DMS114 treated with DMSO at 0.1 percent for 48 hours (cell line): ENCODE results near the gene FICD.
A peak's percentile ranks its signal among the peaks of the same experiment; 100 is the strongest.
"Not testable (repeated sequence)": the region's sequence is repeated elsewhere in the genome, so short reads cannot be mapped to it uniquely, and the experiment has no call there.

Experiments used
- DNase-seq: peaks from one replicate; lab custom pipeline; 2025; ENCODE audit not compliant: unreplicated experiment; lab: John Stamatoyannopoulos, UW

Gene FICD

DNA sequence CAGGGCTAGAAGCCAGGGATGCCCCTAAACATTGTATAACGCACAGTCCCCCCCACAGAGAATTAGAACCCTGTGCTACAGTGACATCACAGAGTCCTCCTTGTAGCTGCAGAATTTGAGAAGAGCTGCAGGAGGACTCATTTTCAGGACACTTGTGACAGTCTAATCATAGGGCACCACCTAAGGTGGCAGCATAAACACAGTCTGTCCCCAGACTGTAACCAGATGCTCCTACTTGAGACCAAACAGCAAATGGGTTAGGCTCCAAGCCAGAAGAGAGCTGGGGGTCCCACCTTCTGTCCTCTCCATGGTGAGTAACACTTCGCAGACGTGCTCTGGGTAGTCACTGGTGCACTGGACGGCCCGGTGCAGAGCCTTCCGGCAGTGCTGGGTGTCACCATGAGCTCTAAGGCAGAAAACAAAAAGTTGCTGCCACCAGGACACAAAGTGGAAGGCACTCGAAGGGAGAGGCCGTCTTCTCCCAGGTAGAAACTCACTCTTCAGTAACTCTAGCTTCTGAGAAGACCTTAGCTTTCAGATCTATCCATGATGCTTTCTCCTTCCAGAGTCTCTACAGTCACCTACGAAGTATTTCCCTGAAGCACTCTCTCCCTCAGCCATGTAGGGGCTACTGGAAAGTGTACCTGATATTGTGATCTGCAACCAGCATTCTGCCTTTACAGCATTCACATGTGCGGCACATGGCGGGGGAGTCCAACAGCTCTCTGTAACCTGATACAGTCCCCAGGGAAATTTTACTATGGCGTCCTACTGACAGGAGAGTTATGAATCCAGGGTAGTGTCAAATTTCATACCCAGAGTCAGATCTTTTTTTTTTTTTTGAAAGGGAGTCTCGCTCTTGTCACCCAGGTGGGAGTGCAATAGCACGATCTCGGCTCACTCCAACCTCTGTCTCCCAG lies 17.1 kb downstream of the FICD start:
- DNase-seq = no peak

DNA sequence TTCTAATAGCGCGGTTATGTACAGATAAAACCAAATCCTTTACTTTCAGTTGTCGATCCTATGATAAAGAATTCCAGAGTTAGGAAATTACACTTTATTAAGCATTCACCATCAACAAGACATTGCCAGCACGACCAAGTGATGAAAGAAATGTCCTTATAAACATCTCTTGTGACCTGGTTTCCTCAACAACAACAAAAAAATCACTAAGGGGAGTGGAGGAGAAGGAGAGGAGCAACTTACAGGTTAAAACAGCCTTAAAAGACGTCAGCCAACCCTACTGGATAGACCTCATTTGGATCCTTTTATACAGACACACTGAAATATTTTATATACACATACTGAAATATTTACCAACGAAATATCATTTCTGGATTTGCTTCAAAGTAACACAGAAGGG lies 23.1 kb downstream of the FICD start:
- DNase-seq = no peak

DNA sequence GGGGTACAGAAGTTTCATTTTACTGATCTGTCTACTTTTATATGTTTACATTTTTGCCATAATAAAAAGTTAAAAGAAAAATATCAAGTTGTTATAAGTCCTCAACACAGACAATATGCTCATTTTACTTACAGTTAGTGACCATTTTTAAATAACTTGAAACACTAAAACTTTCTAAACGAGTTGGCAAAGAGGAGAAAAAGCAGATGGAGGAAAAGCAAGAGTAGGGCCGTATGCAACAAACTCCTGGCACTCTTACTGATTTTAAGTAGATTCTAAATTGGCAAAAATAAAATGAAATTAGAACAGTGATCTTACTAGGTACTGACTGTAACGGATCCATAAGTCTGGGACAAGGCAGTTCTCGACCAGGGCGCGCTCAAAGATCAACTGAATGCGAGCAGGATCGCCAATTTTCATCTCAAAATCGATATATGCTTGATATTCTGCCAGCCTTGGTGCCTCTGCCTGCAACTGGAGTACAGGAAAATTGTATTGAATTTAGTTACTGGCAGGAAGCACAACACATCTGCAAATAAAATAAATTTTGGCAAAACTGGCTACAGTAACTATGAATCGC lies 23.6 kb downstream of the FICD start:
- DNase-seq = no peak

DNA sequence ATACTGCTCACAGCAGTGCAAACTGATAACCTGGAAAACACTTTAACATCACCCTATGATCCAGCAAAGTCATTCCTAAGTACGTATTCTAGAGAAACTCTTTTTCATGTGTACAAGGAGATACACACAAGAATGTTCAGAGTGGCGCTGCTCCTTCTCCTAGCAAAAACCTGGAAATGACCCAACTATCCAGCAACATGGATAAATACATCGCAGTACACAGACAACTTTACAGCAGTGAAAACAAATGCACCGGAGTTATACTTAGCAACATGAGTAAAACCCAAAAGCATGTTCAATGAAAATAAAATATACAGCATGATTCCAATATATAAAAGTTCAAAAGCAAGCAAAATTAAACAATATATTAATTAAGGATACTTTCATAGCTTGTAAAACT lies 27.2 kb downstream of the FICD start:
- DNase-seq = no peak

DNA sequence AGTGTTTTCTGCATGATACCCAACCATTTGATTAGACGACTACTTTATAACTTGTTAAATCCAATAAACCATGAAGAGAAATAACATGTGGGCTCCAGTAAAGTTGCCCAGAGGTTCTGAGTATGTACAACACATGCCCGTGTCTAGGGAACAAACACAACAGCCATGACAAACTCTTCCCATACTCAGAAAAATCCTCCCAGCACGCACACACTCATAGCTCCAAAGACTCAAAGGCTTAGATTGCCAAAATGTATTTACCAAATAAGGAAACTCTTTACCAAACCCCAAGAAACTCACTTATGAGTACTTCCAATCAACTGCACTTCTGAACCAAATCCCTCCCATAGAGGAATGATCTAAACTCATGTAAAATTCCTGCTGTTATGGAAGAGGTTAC lies 28.6 kb downstream of the FICD start:
- no peak for DNase-seq

DNA sequence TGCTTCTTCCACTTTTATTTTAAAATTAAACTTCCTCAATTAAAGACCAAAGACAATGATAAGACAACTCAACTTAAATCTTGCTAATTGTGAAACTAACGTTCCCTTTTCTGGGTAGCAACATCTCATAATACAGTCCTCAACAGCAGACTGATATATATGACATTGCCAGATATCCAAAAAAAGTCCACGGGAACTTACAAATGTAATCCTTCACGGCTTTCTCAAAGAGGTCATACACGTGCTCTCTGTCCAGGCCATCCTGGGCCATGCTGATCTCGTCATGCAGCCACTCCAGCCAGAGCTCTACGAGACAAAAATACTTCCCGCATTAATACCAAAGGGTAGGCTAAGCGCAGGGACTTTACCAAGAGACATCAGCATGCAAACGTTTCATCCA lies 32.6 kb downstream of the FICD start:
- DNase-seq = no peak

DNA sequence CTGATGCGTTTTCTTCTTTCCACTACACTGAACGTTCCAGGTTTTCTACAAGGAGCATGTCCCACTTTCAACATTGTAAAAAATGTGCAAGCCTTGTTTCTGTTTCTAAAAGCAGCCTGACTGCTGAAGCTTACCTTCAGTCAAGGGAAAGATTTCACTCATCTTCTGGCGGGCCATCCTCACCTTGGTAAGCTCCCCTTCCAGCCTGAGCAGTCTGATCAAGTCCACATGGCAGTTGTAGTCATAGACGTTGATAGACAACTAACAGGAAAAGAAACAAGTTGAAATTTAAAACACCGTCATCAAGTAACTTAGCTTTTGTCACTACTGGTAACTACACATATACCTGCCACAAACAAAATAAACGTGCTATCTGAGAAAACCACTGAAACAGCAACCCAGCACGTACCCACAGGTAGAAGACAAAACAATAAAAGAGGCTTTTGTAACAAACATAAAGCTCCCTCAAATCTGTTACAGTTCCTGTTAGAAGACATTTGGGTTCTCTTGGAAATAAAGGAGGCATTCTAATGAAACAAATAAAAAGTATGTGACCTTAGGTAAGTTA lies 34.0 kb downstream of the FICD start:
- DNase-seq = no peak

DNA sequence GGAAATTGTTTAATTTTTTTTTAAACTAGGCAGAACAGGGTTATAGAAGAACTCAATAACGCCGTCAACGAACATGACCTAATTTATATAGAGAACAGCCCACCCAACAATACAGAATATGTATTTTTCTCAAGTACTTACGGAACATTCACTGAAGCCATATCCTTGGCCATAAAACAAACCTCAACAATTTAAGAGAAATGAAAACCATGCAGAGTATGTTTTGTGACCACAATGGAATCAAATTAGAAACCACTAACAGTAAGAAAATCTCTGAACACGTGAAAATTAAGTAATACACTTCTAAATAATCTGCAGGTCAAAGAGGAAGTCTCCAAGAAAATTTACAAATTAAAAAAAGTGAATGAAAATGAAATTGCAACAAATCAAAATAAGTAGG lies 36.5 kb downstream of the FICD start:
- DNase-seq = no peak

DNA sequence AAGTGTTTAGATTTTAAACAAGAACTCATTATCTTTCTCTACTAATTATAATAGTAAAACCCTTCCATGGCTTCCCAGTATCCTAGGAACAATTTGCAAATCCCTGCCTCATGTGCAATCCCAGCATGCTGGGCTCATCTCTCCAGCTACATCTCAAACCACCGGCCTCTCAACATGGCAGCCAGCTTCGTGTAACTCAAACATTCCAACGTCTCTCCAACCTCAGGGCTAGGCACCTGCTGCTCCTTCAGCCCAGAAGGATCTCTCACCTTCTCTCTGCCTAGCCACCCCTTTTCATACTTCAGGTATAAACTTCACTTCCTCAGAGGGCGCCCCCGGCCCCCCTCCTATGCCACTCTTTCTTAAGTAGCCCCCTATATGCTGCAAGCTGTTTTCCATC lies 38.7 kb downstream of the FICD start:
- DNase-seq = no peak

DNA sequence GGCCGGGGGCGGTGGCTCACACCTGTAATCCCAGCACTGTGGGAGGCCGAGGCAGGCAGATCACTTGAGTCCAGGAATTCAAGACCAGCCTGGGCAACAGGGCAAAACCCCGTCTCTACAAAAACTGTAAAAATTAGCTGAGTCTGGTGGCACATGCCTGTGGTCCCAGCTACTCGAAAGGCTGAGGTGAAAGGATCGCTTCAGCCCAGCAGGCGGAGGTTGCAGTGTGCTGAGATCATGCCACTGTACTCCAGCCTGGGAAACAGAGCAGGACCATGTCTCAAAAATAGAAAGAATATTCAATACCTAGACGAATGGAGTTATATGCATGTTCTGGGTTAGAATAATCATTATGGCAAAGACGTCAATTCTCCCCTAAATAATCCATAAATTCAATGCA lies 40.3 kb downstream of the FICD start:
- not testable (repeated sequence) for DNase-seq

DNA sequence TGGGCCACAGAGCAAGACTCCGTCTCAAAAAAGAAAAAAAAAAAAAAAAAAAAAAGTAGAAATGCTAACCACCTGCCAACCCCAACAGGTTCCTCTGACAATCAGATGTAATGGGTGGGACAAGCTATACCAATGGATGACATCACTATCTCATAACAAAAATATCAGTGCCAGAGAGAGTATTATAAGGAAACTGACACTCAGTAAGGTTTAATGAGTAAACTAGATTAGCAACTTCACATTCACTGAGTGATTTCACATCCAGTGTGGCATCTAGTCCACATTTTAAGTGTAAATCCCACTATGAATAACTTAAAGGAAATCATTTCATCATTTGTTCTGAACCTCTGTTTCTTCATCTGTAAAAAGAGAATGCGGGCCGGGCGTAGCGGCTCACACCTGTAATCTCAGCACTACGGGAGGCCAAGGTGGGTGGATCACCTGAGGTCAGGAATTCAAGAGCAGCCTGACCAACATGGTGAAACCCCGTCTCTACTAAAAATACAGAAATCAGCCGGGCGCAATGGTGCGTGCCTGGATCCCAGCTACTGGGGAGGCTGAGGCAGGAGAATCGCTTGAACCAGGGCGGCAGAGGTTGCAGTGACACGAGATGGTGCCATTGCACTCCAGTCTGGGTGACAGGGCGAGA lies 44.1 kb downstream of the FICD start:
- DNase-seq = no peak

DNA sequence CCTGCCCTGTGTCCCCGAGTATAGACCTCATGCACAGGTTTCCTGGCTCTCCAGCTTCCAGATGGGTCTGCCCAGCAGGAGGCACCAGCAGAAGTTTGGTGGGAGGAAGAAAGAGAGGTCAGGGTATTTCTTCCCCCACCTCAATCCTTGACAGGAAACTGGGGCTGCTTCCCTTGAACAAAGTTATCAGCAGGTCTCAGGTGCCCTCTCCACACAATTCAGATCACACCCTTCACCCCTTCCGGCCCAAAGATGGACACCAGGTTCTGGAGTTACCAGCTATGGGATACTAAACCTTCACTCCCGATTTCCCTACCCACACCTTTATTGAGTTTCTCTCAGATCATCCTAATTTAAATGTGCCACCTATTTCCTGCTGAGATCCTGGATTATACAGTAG lies 44.7 kb downstream of the FICD start:
- DNase-seq = no peak

DNA sequence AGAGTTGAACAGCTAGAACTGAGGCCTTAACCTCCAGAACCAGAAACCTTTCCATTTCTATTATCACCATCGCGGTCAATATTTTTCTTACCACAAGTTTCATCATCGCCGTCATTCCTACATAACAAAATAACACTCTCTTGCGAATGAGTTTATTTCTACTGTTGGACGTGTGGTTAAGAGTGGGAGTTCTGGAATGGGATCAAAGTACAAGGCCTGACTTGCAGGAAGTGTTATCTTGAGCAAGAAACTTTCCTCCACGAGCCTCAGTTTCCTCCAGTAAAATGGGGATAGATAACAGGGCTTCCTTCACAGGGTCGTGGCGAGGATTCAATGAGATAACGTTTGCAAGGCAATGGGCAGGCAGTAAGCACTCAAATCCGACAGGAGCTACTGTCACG lies 45.2 kb downstream of the FICD start:
- DNase-seq = no peak

DNA sequence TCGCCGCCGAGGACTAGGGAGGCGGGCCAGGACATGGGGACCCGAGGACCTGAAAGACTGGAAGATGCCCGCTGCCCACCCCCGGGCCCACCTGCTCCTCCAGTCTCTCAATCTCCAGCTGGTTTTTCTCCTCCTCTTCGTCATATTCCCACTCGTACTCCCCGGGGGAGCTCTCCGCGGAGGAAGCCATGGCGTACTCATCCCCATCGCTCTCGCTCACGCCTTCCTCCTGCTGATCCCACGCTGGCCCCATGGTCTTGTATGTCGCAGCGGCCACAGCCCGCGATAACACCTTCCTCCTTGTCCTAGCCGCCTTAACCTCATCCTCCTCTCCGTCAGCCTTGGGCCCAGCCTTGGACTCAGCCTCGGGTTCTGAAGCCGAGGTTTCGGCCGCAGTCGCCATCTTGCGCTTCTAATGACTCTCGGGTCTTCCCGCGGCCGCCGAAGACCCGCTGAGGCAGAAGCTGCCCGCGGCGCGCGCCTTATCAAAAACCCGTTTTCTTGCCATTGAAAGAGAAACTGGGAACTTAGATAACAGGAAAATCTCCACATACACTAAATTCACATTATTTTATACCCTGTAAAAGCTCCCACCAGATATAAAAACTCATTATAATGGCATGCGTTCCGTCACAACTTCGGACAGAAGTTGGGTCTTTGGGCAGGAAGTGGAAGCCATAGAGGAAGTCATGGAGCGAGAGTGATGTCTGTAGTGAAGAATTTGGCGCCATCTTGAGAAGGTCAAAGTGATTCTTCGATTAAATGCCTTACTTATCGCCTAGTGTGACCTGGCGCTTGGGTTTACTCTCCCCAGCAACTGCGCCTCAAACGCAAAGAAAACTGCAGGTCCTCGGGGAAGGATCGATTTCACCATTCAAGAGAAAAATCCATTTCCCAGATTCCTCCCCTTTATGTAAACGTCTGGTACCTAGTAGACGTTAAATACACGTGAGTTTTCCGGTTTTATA lies 46.0 kb downstream of the FICD start, which contains the start of gene SART3:
Gene SART3 (minus strand): TSS at position 422 of the 968 bp plus-strand sequence. CDS start 19 bp downstream, at position 403.
- peak; percentile 95 for DNase-seq

DNA sequence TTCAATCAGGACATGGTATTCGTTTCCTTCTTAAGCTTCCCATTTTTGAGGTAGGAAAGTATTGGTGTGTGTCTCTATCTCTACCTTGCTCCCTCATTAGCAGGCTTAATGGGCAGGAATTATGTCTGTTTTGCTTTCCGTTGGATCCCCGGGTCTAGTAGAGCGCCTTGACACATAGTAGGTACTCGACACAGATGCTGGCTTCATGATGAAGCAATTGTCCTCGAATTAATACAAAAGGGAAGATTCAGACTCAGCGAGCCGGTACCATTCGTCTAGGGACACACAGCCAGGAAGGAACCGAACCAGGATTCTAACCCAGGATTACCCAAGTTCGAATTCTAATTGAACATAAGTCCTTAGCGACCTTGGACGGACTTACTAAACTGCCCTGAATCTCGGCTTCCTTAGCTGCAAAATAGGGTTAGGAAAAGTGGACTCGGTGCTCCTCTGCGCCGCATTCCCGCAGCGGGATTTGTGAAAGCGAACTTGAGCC lies 46.8 kb downstream of the FICD start:
- no peak for DNase-seq

DNA sequence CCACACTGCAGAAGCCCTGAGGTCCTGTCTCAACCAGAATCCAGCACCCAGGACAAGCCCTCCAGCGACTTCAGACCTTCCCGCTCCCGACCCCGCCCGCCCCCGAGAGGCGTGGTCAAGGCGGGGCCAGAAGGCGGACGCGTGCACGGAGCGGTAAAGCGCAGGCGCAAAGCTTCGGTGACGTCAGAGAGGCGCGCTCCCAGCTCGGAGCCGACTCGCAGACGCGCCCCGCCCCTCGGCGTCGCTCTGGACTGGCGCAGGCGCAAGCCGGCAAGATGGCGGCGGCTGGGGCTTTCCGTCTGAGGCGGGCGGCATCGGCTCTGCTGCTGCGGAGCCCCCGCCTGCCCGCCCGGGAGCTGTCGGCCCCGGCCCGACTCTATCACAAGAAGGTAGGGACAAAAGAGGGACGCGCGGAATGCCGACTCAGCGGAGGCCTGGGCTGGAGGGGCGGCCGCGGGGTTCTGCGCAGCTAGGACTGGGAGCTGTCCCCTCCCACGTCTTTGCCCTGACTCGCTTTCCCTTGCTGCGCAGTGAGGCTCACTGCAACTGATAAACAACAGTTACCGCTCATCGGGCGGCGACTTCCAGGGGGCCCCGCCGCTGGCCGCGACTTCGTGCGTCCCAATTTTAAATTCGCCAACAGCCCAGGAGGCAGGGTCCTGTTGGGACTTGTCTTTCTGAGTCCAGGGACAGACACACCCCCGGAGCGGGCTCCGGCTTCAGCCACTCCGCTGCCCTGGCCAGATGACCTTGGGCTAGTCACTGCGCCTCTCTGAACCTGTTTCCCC lies 47.5 kb downstream of the FICD start, which contains the start of gene ISCU:
Gene ISCU (plus strand): TSS at position 249 of the 788 bp plus-strand sequence. CDS start 27 bp downstream, at position 276.
- DNase-seq = peak; percentile 92

DNA sequence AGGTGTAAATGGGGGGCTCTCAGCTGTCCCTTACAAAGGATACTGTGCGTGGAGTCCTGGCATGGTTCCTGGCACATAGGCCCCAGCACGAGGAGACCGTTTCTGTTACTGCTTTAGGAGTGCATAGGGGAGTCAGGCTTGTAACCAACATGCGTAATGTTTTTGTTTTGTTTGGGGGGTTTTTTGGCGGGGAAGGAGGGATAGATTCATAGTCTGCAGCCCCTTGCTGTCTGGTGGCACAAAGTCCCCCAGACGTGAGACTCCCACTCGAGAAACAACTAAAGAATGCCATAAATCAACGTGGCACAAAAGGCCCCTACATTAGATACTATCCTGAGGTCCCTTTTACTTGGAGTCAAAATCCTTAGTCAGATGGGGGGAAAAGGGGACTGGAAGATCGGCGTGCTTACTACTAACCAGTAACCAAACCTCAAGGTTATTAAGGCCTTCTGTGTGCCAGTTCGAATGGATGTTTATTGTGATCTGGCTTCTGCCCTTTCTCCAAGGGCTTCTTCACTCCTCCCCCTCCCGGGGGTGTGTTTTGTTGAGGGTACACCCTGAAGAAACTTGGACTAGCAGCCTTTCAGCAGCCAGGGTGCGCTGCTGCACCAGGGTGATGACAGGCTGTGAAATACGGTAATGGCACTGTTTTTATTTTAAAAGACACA lies 48.2 kb downstream of the FICD start:
- peak; percentile 71 for DNase-seq

DNA sequence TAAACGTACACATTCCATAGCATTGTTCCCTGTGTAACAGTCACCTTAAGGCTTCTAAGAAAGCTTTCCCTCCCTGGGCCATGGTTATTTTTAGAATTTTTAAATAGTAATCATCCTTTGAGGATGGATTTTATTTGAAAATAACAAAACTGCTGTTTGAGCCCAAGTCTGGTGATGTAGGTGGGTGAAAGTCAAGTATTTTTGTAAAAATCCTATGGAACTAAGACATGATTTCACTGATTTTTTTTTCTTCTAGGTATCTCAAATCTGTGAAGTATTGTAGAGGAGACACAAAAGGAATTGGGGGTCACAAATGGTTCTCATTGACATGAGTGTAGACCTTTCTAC lies 48.7 kb downstream of the FICD start:
- DNase-seq = no peak

DNA sequence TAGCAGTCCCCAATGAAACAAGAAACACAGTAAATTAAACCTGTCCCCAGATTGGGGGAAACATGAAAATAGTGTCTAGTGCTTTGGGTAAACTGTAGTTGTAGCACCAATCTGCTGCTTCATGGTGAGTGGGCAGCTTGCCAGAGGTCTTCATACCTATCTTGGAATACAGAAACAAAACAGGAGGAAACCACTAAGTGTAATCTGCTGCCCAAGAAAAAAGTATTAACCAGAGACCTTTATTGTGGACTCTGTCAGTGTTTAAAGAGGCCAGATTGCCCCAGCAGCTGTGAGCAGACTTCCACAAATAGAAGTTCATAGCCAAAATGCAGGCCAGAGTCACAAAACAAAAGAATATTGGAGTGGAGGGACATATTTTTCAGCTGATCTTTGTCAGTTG lies 49.6 kb downstream of the FICD start:
- DNase-seq = no peak
